ENCODE measurements around the gene CDK12. TPM values are rescaled to one million over a fixed set of nuclear protein-coding genes. Genes with fewer than 3 reads are reported as not detected.
A peak's percentile ranks its signal among the peaks of the same experiment; 100 is the strongest.
"Not testable (repeated sequence)": the region's sequence is repeated elsewhere in the genome, so short reads cannot be mapped to it uniquely, and the experiment has no call there.

The CDK12 gene
- total and polyA plus RNA-seq, 2 experiments from 2014 or later, result 20.9 to 55.3 TPM

- Histone ChIP-seq H3K79me2 (replicated peaks; ENCODE audit: insufficient read depth) (no peaks in the 10 kb centered on the region), H3K36me3 (ENCODE audit: insufficient read depth) (no peaks in the 10 kb centered on the region), H4K20me1 (replicated peaks; ENCODE audit: insufficient read depth) (no peaks in the 10 kb centered on the region), H3F3A (replicated peaks; ENCODE audit: low read depth) (0 out of 2 replicates have a peak, but pooled peaks cover under 1% of the 10 kb centered on the region), H3K27ac (ENCODE audit: low read depth) (no peak overlapping the region), H2AFZ (no peak overlapping the region), H3K4me2 (no peak overlapping the region), H3K27me3 (ENCODE audit: insufficient read depth) (no peaks in the 10 kb centered on the region), H3K4me3 (no peak overlapping the region), H3K9me2 (ENCODE audit: insufficient read depth) (no peaks in the 10 kb centered on the region), H3K4me1 (ENCODE audit: insufficient read depth) (no peaks in the 10 kb centered on the region)
- TF ChIP-seq ZNF114 (CRISPR knock-in tag; IDR thresholded peaks at IDR 0.05), result no peak
- no peaks in the 10 kb centered on the region for H3K36me3 Mint-ChIP-seq (ENCODE audit: low read depth)
- H3K27ac Mint-ChIP-seq, result no peak overlapping the region
- no peak overlapping the region for H3K4me3 Mint-ChIP-seq
- H3K4me1 Mint-ChIP-seq, result no peaks in the 10 kb centered on the region
- H3K27me3 Mint-ChIP-seq (ENCODE audit: insufficient read depth, low read depth, poor library complexity), result peaks cover 2% of the 10 kb centered on the region
- ATAC-seq, result no peak
- H3K9me3 Mint-ChIP-seq, result no peaks in the 10 kb centered on the region
- no peak for DNase-seq (ENCODE audit: low spot score)
These were observed 81.9 kb downstream of the CDK12 start for GRCh38 chr17:39543176-39543575.

- H3K4me3 Mint-ChIP-seq, result no peak overlapping the region
- no peak for ATAC-seq
These were observed 82.4 kb downstream of the CDK12 start for GRCh38 chr17:39543664-39544063.

GRCh38 chr17:39544361-39544760, 83.1 kb downstream of the CDK12 start:
- not testable (repeated sequence) for ATAC-seq; H3K9me3 Mint-ChIP-seq; H3K79me2 ChIP-seq (replicated peaks; ENCODE audit: insufficient read depth); H3K27ac Mint-ChIP-seq; H3K36me3 ChIP-seq (ENCODE audit: insufficient read depth); H3K4me3 ChIP-seq; H3K4me2 ChIP-seq; H3K4me3 Mint-ChIP-seq; H3F3A ChIP-seq (replicated peaks; ENCODE audit: low read depth); H3K4me1 Mint-ChIP-seq; H4K20me1 ChIP-seq (replicated peaks; ENCODE audit: insufficient read depth); H3K9me2 ChIP-seq (ENCODE audit: insufficient read depth); H2AFZ ChIP-seq; H3K27me3 ChIP-seq (ENCODE audit: insufficient read depth); H3K4me1 ChIP-seq (ENCODE audit: insufficient read depth); DNase-seq (ENCODE audit: low spot score); H3K27ac ChIP-seq (ENCODE audit: low read depth); H3K27me3 Mint-ChIP-seq (ENCODE audit: insufficient read depth, low read depth, poor library complexity); H3K36me3 Mint-ChIP-seq (ENCODE audit: low read depth)

More at GRCh38 chr17:39543664-39544063, 82.4 kb downstream of the CDK12 start:
- H3F3A ChIP-seq (replicated peaks; ENCODE audit: low read depth), result 0 out of 2 replicates have a peak, but pooled peaks cover 4% of the 10 kb centered on the region
- no peaks in the 10 kb centered on the region for H3K9me2 ChIP-seq (ENCODE audit: insufficient read depth)
- H3K9me3 Mint-ChIP-seq, result no peaks in the 10 kb centered on the region
- H3K27me3 Mint-ChIP-seq (ENCODE audit: insufficient read depth, low read depth, poor library complexity), result peaks cover 2% of the 10 kb centered on the region
- H4K20me1 ChIP-seq (replicated peaks; ENCODE audit: insufficient read depth), result no peaks in the 10 kb centered on the region
- no peaks in the 10 kb centered on the region for H3K4me1 ChIP-seq (ENCODE audit: insufficient read depth)
- no peak overlapping the region for H3K4me3 ChIP-seq
- H2AFZ ChIP-seq, result no peak overlapping the region
- no peak for DNase-seq (ENCODE audit: low spot score)
- no peaks in the 10 kb centered on the region for H3K36me3 Mint-ChIP-seq (ENCODE audit: low read depth)
- no peaks in the 10 kb centered on the region for H3K27me3 ChIP-seq (ENCODE audit: insufficient read depth)
- H3K36me3 ChIP-seq (ENCODE audit: insufficient read depth), result no peaks in the 10 kb centered on the region
- H3K27ac ChIP-seq (ENCODE audit: low read depth), result no peak overlapping the region
- H3K27ac Mint-ChIP-seq, result no peak overlapping the region
- TF ChIP-seq ZNF331 (CRISPR knock-in tag; IDR thresholded peaks at IDR 0.05; ENCODE audit: low read depth), result no peak
- no peaks in the 10 kb centered on the region for H3K4me1 Mint-ChIP-seq
- no peak overlapping the region for H3K4me2 ChIP-seq
- H3K79me2 ChIP-seq (replicated peaks; ENCODE audit: insufficient read depth), result no peaks in the 10 kb centered on the region

- no peak overlapping the region for H3K27ac Mint-ChIP-seq
- H3K79me2 ChIP-seq (replicated peaks; ENCODE audit: insufficient read depth), result no peaks in the 10 kb centered on the region
- H3K9me2 ChIP-seq (ENCODE audit: insufficient read depth), result no peaks in the 10 kb centered on the region
- no peak overlapping the region for H2AFZ ChIP-seq
- DNase-seq (ENCODE audit: low spot score) (peak; percentile 76), ATAC-seq (peak; percentile 93)
- TF ChIP-seq ZNF331 (CRISPR knock-in tag; IDR thresholded peaks at IDR 0.05; ENCODE audit: low read depth) (no peak), CTCF (conservative IDR thresholded peaks at IDR 0.05; ENCODE audit: low read depth in 2 of 2) (peak; percentile 85 to 100)
- no peaks in the 10 kb centered on the region for H3K27me3 ChIP-seq (ENCODE audit: insufficient read depth)
- no peaks in the 10 kb centered on the region for H3K36me3 ChIP-seq (ENCODE audit: insufficient read depth)
- H3K4me3 Mint-ChIP-seq, result no peak overlapping the region
- H3K4me1 Mint-ChIP-seq, result no peaks in the 10 kb centered on the region
- H3F3A ChIP-seq (replicated peaks; ENCODE audit: low read depth), result 0 out of 2 replicates have a peak, but pooled peaks cover 4% of the 10 kb centered on the region
- H3K27ac ChIP-seq (ENCODE audit: low read depth), result no peak overlapping the region
- no peaks in the 10 kb centered on the region; the same call in 2 of the 3 replicates for H3K36me3 Mint-ChIP-seq (ENCODE audit: low read depth)
- H3K4me2 ChIP-seq, result no peak overlapping the region
- H3K4me3 ChIP-seq, result no peak overlapping the region
- H4K20me1 ChIP-seq (replicated peaks; ENCODE audit: insufficient read depth), result no peaks in the 10 kb centered on the region
- peaks cover 10% of the 10 kb centered on the region for H3K27me3 Mint-ChIP-seq (ENCODE audit: insufficient read depth, low read depth, poor library complexity)
- H3K9me3 Mint-ChIP-seq, result no peaks in the 10 kb centered on the region
- no peaks in the 10 kb centered on the region for H3K4me1 ChIP-seq (ENCODE audit: insufficient read depth)
These were observed 86.6 kb downstream of the CDK12 start for GRCh38 chr17:39547713-39548478.
